ENCODE measurements around the gene FRMD4B.

DNA sequence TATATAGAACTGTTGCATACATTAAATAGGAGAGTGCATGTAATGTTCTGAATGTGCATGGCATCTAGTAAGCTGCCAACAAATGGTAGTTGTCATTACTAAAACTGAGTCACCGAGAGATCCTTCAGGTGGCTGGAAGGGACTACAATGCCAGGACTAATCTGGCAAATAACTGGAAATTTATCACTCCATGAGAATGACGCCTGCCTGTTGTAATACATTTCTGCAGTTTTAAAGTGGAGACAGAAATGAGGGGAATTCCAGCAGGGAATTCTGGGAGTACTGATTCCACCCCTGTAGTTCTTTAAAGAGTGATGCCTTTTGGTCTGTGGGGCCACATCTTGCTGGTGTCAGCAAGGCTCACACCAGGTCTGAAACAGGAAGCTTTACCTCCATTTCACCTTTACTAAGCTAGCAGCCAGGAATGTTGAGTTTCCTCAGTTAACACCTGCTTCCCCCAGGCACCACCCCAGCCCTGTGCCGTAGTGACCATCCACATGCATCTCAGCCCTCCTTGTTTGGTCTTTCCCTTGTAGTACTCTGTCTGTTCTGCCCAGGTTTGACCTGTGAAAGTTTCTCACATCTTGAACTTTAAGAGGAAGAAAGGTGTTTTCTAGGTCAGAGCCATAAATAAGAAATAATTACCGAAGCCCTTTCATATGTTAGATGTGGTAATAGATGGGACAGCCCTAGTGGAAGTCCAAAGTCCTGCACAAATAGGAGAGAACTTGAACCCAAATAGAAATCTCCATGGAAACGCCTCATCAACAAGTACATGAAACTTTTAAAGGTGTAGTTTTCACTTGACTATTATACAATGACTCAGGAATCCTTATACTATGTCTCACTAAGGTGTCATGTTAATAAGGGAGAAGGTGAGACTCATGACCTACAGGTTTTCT is 206.8 kb downstream of the FRMD4B start:
- no peak for TF ChIP-seq POLR2AphosphoS5 (IDR thresholded peaks at IDR 0.05; ENCODE audit: low read depth)
- TF ChIP-seq, protein P1, sequence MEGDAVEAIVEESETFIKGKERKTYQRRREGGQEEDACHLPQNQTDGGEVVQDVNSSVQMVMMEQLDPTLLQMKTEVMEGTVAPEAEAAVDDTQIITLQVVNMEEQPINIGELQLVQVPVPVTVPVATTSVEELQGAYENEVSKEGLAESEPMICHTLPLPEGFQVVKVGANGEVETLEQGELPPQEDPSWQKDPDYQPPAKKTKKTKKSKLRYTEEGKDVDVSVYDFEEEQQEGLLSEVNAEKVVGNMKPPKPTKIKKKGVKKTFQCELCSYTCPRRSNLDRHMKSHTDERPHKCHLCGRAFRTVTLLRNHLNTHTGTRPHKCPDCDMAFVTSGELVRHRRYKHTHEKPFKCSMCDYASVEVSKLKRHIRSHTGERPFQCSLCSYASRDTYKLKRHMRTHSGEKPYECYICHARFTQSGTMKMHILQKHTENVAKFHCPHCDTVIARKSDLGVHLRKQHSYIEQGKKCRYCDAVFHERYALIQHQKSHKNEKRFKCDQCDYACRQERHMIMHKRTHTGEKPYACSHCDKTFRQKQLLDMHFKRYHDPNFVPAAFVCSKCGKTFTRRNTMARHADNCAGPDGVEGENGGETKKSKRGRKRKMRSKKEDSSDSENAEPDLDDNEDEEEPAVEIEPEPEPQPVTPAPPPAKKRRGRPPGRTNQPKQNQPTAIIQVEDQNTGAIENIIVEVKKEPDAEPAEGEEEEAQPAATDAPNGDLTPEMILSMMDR (conservative IDR thresholded peaks at IDR 0.05; ENCODE audit: low read depth in 2 of 2): no peak; a peak in 1 of 4 replicates
